IPS-18a (cell line): ENCODE measurements around the gene PHACTR1.

ENCODE experiments used
- H3K27ac ChIP-seq: one replicate; pipeline ENCODE4 v1.5.1; 2013; ENCODE audit warnings: low read length
- H3K27me3 ChIP-seq: one replicate; pipeline ENCODE4 v1.6.1; 2013; ENCODE audit warnings: mild to moderate bottlenecking, low read length; ENCODE audit not compliant: control insufficient read depth, insufficient read depth
- H3K36me3 ChIP-seq: one replicate; pipeline ENCODE4 v1.6.1; 2013; ENCODE audit warnings: low read depth, low read length; ENCODE audit not compliant: control insufficient read depth
- H3K4me1 ChIP-seq: one replicate; pipeline ENCODE4 v1.6.1; 2013; ENCODE audit warnings: low read depth, low read length; ENCODE audit not compliant: control insufficient read depth
- H3K4me3 ChIP-seq: one replicate; pipeline ENCODE4 v1.5.1; 2013; ENCODE audit warnings: low read length
- H3K9ac ChIP-seq: one replicate; pipeline ENCODE4 v1.6.1; 2013; ENCODE audit warnings: mild to moderate bottlenecking, low read length, moderate library complexity
- H3K9me3 ChIP-seq: one replicate; pipeline ENCODE4 v1.6.1; 2013; ENCODE audit warnings: low read depth, low read length; ENCODE audit not compliant: control insufficient read depth

The PHACTR1 gene

DNA sequence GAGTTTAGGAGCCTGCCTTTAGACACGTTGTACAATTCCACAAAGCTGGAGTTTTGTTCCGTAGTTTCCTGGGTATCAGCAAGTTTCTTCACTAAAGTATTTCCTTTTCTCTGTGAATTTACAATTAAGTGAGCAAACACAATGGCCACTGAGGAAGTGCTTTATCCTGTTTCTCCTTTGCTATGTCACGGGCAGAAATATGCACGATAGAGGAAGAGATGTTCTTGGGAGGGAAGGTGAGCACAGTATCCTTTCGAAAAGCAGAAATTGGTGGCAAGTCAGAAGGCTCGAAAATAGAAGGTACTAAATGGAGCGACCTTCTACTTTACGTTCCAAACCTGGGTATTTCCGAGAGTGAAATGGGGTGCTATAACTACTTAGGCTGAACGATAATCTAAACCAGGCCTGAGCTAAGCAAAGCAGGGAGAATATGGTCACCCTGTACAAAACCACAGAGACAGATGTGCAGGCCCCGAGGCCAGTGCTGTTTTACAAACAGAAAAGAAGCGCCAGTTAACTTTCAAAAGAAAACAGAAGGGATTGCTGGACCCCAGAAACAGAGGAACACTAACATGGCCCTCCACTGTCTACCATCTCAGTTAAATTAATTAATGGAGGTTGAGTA lies 352.1 kb downstream of the PHACTR1 start:
- Histone ChIP-seq H3K27ac (no peak overlapping the region), H3K27me3 (no peaks in the 10 kb centered on the region), H3K4me1 (no peaks in the 10 kb centered on the region)

DNA sequence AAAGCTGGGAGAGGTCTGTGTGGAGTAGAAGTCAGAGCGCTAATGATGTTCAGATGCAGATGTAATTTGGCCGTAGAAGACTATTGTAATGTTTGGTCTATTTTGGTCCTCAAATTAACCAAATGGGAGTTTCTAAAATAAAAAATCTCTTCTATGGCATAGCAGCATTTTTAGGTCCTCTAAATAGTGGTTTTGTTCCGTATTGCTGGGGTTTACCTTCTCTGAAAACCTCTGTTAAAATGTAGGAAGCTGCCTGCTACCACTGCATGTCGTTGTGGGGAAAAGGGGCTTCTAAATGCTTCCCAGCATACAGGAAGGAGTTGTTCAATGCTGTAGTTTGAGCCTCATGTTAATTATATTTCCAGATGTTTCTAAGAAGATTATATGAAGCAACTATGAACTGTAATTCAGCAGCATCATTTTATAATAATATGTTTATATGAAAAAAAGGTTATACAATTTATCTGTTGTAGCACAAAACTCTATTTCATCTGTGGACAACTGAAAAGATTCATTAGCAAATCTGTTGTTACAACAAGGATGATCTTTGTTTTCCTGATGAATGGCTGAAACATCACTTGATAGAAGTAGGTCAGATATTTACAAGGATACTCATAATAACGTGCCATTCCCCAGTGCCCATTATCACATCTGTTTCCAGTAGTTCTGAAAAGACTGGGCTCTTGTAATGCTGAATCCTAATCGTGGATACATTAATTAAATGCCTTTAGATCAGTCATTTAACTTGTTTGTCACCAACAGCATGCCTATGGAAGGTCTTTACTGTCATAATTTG lies 355.2 kb downstream of the PHACTR1 start:
- no peaks in the 10 kb centered on the region for H3K9me3 ChIP-seq
- peaks cover 7% of the 10 kb centered on the region for H3K4me1 ChIP-seq
- H3K4me3 ChIP-seq: no peak overlapping the region
- H3K27ac ChIP-seq: no peak overlapping the region
- no peaks in the 10 kb centered on the region for H3K27me3 ChIP-seq
- H3K36me3 ChIP-seq: no peaks in the 10 kb centered on the region
- H3K9ac ChIP-seq: no peak overlapping the region

More for the DNA sequence above, 352.1 kb downstream of the PHACTR1 start:
- Histone ChIP-seq H3K4me3 (no peak overlapping the region), H3K9me3 (no peaks in the 10 kb centered on the region), H3K9ac (no peak overlapping the region), H3K36me3 (no peaks in the 10 kb centered on the region)

DNA sequence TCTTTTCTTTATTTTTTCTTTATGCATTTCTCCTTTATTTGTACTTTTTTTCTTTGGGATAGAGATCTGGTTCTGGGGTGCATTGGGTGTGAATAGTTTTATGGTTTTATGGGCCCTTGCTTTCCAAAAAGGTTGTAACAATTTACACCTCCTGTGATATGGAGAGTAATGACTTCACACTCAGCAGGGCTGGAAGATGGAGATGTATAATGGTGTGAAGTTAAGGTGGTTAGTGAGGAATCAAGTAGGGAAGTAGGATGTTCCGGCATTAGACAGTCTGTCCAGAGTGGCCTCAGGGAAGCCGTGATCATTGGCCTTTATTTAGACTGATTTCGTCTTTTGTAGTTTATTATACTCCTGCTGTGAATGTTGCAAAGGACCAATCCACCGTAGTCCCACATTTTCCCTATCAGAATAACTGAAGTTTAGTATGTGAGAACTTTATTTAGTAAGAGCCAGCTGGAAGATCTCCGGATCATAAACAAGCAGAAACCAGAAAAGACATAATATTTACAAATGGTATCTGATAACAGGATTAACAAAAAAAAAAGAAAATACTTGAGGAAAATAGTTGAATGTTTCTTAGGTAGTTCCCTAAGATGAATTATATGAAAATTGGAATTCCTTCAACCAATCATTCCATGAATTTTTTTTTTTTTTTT lies 356.2 kb downstream of the PHACTR1 start:
- Histone ChIP-seq H3K27me3 (no peaks in the 10 kb centered on the region), H3K4me3 (no peak overlapping the region), H3K27ac (no peak overlapping the region), H3K9ac (no peak overlapping the region), H3K36me3 (no peaks in the 10 kb centered on the region), H3K4me1 (peaks cover 7% of the 10 kb centered on the region), H3K9me3 (no peaks in the 10 kb centered on the region)

DNA sequence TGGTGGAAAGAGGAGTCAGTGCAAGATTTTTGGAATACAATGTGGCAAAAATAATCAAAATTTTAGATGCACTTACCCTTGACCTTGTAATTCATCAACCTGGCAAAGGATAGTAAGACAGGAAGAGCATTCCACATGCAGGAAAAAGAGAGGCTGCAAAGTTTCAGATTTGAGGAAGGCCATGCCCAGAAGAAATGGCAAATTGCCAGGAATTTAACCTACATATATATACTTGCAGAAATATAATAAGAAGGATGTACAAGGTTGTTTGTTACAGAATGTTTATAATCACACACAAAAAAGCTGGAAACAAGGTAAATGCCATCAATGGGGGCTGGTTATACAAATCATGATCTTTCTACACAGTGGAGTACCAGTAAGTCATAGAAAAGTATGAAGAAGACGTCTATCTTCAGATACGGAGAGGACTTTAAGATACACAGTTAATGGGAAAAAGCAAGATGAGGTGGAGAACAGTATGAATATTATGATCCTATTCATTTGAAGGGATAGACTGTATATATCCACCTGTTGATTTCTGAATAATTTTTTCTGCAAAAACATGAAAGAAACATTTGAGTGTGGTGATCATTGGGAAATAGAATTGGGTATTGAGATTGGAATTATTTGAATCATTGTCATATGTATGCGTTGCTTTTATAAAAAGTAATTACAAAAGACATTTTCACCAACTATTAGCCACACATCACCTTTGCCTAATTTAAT lies 358.0 kb downstream of the PHACTR1 start:
- Histone ChIP-seq H3K4me3 (no peak overlapping the region), H3K36me3 (no peaks in the 10 kb centered on the region), H3K9ac (no peak overlapping the region), H3K27me3 (no peaks in the 10 kb centered on the region), H3K9me3 (no peaks in the 10 kb centered on the region), H3K4me1 (peaks cover 16% of the 10 kb centered on the region), H3K27ac (no peak overlapping the region)

DNA sequence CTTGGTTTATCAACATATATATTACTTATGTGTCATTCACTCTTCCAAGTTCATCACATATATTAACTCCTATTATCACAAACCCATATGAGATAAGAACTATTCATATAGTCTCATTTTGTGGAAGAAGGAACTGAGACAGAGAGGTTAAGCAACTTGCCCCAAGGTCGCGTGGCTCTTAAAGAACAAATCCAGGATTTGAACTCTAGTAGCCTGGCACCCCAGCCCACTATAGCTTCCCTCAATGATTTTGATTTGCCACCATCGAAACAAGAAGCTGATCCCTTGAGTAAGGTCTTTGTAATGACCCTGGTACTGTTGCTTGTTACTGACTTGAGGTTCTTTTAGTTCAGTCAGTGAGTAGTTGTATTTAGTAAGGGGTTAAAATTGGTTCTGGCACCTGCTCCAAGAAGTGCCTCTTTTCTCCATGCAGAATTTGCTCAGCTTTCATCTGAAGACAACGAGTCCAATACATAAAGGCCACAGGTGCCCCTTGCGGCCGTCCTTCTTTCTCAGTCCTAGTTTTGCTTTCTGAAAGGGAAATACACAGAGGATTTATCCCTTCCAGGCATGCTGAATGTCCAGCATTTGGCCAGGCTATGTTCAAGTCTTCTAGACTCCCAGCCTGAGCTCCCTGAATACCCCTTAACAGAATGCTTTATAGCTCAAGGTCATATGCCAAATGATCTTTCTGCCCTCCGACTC lies 358.7 kb downstream of the PHACTR1 start:
- no peaks in the 10 kb centered on the region for H3K36me3 ChIP-seq
- H3K9me3 ChIP-seq: no peaks in the 10 kb centered on the region
- peaks cover 16% of the 10 kb centered on the region for H3K4me1 ChIP-seq
- H3K27ac ChIP-seq: no peak overlapping the region
- H3K4me3 ChIP-seq: no peak overlapping the region
- H3K27me3 ChIP-seq: no peaks in the 10 kb centered on the region
- no peak overlapping the region for H3K9ac ChIP-seq

DNA sequence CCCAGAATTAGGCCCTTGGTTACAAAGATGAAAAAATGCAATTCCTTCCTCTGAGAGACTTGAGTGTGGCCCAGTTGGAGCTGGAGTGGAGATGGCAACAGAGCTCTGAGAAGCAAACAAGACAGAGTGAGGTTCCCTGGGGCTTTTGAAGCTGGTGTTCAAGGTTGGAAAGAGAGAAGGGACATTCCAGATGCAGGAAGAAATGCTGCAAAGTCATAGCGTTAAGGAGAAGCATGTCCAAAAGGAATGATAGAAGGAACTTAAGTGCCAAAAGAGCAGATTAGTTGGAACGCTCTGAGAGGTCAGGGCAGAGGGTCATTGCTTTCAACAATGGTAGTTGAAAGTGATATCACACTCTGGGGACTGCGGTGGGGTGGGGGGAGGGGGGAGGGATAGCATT lies 360.0 kb downstream of the PHACTR1 start:
- H3K9ac ChIP-seq: no peak overlapping the region
- no peak overlapping the region for H3K27ac ChIP-seq
- H3K4me1 ChIP-seq: peaks cover 16% of the 10 kb centered on the region
- no peak overlapping the region for H3K4me3 ChIP-seq
- no peaks in the 10 kb centered on the region for H3K9me3 ChIP-seq
- H3K27me3 ChIP-seq: no peaks in the 10 kb centered on the region
- no peaks in the 10 kb centered on the region for H3K36me3 ChIP-seq

DNA sequence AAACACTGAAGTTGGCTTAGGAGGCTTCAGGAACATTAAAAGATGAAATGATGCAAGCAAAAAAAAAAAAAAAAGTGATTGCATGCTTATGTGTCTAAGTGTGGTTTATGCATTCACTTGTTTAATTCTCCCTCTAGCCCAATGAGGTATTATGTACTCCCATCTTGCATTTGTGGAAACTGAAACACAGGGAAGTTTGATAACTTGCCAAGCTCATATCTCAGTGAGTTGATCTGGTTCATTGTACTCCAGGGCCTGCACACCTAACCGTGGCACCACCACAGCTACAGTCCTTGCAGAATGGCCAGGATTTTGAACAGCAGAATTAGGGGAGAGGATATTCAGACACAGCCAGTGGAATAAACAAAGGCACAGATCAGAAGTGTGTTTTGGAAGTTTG lies 360.6 kb downstream of the PHACTR1 start:
- no peak overlapping the region for H3K4me3 ChIP-seq
- H3K4me1 ChIP-seq: peaks cover 16% of the 10 kb centered on the region

DNA sequence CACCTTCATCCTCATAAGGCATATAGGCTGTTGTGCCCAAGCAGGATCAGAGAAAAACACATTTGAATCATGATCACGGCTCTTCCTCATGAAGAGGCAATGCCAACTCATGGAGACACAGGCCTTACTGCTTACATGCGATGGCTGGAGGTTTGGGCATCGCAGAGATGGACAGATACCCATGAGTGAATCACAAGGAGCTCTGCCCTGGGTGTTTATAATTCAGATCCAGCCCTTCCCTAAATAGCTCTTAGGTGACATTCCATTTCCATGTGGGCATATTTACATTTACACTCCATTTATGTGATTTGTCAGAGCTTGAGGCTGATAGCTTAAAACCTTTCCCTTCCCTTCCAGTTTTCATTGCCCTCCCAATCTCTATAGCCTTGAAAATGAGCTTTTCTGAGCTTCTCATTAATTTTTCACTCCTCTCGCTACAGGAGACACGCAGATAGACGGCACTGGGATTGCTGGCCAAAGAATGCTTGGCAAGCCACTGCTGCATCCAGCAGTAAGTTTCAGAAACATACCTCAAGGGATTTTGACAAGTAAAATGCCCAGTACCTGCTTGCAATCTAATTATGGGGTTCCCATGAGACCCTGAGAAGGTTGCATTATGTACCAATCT lies 362.6 kb downstream of the PHACTR1 start:
- no peaks in the 10 kb centered on the region for H3K36me3 ChIP-seq
- H3K9me3 ChIP-seq: no peaks in the 10 kb centered on the region
- no peak overlapping the region for H3K9ac ChIP-seq
- no peaks in the 10 kb centered on the region for H3K27me3 ChIP-seq
- no peak overlapping the region for H3K27ac ChIP-seq
- H3K4me1 ChIP-seq: peaks cover 16% of the 10 kb centered on the region
- no peak overlapping the region for H3K4me3 ChIP-seq

More for the DNA sequence above, 360.6 kb downstream of the PHACTR1 start:
- Histone ChIP-seq H3K9ac (no peak overlapping the region), H3K27me3 (no peaks in the 10 kb centered on the region), H3K27ac (no peak overlapping the region), H3K36me3 (no peaks in the 10 kb centered on the region), H3K9me3 (no peaks in the 10 kb centered on the region)

DNA sequence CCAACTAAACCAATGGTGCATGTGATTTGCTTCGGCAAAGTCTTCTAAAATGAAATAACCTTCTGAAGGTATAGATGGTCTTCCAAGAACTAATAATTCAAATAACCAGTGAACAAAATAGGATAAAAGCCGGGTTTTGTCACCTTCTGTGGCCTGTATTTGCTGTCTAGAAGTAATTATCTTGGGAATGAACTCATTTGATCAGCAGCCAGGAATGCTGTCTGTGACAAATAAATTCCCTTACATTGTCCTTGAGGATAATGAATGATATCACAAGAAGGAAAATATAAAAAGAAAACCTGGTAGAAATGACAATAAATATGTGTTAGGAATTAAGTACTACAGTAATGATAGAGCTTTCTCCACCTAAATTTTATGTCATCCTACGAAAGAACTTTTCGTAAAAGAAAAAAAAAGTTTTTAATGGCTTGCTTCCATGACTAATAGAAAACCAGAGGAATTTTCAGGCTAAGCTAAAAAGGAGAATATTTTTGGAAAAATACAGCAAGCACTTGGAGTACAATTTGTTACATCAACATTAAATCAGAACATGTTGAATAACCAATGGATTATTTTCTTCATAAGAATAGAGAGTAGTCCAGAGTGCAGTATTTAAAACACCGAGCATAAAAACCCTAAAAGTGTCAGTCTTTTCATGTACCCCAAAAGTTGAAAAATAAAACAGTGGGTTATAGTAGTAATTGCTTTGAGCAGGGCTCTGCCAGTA lies 364.1 kb downstream of the PHACTR1 start:
- Histone ChIP-seq H3K9ac (no peak overlapping the region), H3K9me3 (no peaks in the 10 kb centered on the region), H3K4me3 (no peak overlapping the region), H3K36me3 (no peaks in the 10 kb centered on the region), H3K27ac (no peak overlapping the region), H3K4me1 (peaks cover 16% of the 10 kb centered on the region), H3K27me3 (no peaks in the 10 kb centered on the region)

DNA sequence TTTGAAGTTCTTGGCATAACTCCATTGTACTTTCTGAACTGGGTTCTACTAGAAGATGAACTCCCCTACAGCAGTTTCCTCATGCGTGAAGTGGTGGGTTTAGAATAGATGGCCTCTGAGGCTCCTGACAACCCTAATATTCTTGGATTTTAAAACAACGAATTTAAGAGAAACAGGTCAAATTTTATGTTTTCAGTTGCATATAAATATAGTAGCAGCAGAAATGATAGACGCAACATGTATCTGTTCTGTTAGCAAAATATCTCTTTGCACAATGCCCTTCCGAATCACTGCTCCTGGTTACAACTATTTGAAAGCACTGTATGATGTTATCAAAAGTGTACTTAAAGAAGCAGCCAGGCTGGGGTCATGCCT lies 364.6 kb downstream of the PHACTR1 start:
- Histone ChIP-seq H3K27ac (no peak overlapping the region), H3K27me3 (no peaks in the 10 kb centered on the region), H3K4me3 (no peak overlapping the region), H3K9ac (no peak overlapping the region), H3K9me3 (no peaks in the 10 kb centered on the region), H3K36me3 (no peaks in the 10 kb centered on the region), H3K4me1 (peaks cover 13% of the 10 kb centered on the region)
